HG03039 (cell line): ENCODE measurements around the gene ZNF148.

Experiments used
- ATAC-seq: cut with Tn5 transposase; IDR thresholded peaks from one replicate; pipeline ENCODE4 v1.9.1; 2021; ENCODE audit warnings: mild to moderate bottlenecking, moderate library complexity; ENCODE audit not compliant: unreplicated experiment

The ZNF148 gene

GRCh38 chr3:125334675-125335560 lies 40.2 kb downstream of the ZNF148 start:
- ATAC-seq, result no peak

- no peak for ATAC-seq
Measured at GRCh38 chr3:125332504-125332903, 42.6 kb downstream of the ZNF148 start.

- ATAC-seq, result no peak
Measured at GRCh38 chr3:125331243-125331642, 43.9 kb downstream of the ZNF148 start.

GRCh38 chr3:125326957-125327356 lies 48.2 kb downstream of the ZNF148 start:
- ATAC-seq, result no peak

GRCh38 chr3:125325746-125326145 lies 49.4 kb downstream of the ZNF148 start:
- ATAC-seq, result no peak

- ATAC-seq, result no peak
Measured at GRCh38 chr3:125324341-125324740, 50.8 kb downstream of the ZNF148 start.

- ATAC-seq, result no peak
Measured at GRCh38 chr3:125322917-125323316, 52.2 kb downstream of the ZNF148 start.

GRCh38 chr3:125322166-125322565 lies 53.0 kb downstream of the ZNF148 start:
- ATAC-seq, result no peak

GRCh38 chr3:125319765-125320164 lies 55.4 kb downstream of the ZNF148 start:
- ATAC-seq, result no peak

GRCh38 chr3:125318871-125319270 lies 56.3 kb downstream of the ZNF148 start:
- ATAC-seq, result no peak

GRCh38 chr3:125318167-125318865 lies 56.8 kb downstream of the ZNF148 start:
- ATAC-seq, result no peak

GRCh38 chr3:125317761-125318160 lies 57.4 kb downstream of the ZNF148 start:
- no peak for ATAC-seq

GRCh38 chr3:125316949-125317348 lies 58.2 kb downstream of the ZNF148 start:
- no peak for ATAC-seq

GRCh38 chr3:125316246-125316645 lies 58.9 kb downstream of the ZNF148 start:
- no peak for ATAC-seq

GRCh38 chr3:125313060-125313635 lies 62.0 kb downstream of the ZNF148 start:
- no peak for ATAC-seq

- no peak for ATAC-seq
Measured at GRCh38 chr3:125310623-125311081, 64.5 kb downstream of the ZNF148 start.

GRCh38 chr3:125309476-125309875 lies 65.6 kb downstream of the ZNF148 start:
- ATAC-seq, result no peak

GRCh38 chr3:125306620-125307019 lies 68.5 kb downstream of the ZNF148 start:
- no peak for ATAC-seq

- ATAC-seq, result no peak
Measured at GRCh38 chr3:125302932-125303331, 72.2 kb downstream of the ZNF148 start.

- no peak for ATAC-seq
Measured at GRCh38 chr3:125300416-125300815, 74.7 kb downstream of the ZNF148 start.

- no peak for ATAC-seq
Measured at GRCh38 chr3:125294411-125294810, 80.7 kb downstream of the ZNF148 start.

- ATAC-seq, result no peak
Measured at GRCh38 chr3:125292015-125292414, 83.1 kb downstream of the ZNF148 start.
